Measurements from ENCODE around the gene GUCY2D. TPM values are rescaled to one million over a fixed set of nuclear protein-coding genes. Genes with fewer than 3 reads are reported as not detected.
A peak's percentile ranks its signal among the peaks of the same experiment; 100 is the strongest.
"Not testable (repeated sequence)": the region's sequence is repeated elsewhere in the genome, so short reads cannot be mapped to it uniquely, and the experiment has no call there.

The GUCY2D gene
- polyA plus RNA-seq = 0.18 TPM

- H3K27me3 Mint-ChIP-seq = peaks cover 18% of the 10 kb centered on the region
- peak within 1 kb of the TSS; percentile 46 to 94 (median 72) for H3K4me3 Mint-ChIP-seq
- peaks cover 4% of the 10 kb centered on the region for H3K36me3 Mint-ChIP-seq
- peaks cover 9% of the 10 kb centered on the region in 3 donors for H3K4me1 Mint-ChIP-seq
- H3K9me3 Mint-ChIP-seq = peaks cover 0 to 2% (median 0%) of the 10 kb centered on the region in 3 donors
- H3K27ac Mint-ChIP-seq = no peak within 1 kb of the TSS
Observed at GRCh38 chr17:8001976-8002720, at the start of gene GUCY2D. TSS of gene GUCY2D (plus strand) at chr17:8002615. CDS start at chr17:8003048, 433 bp downstream.

- H3K27ac Mint-ChIP-seq, H3K9me3 Mint-ChIP-seq, H3K4me3 Mint-ChIP-seq, H3K27me3 Mint-ChIP-seq, H3K36me3 Mint-ChIP-seq: not testable (repeated sequence)
- H3K4me1 Mint-ChIP-seq = peaks cover 6 to 11% (median 6%) of the 10 kb centered on the region in 3 donors
Observed at GRCh38 chr17:7953266-7953665, 49.1 kb upstream of the GUCY2D start.

- H3K4me1 Mint-ChIP-seq = peaks cover 6 to 7% (median 6%) of the 10 kb centered on the region in 3 donors
- H3K27me3 Mint-ChIP-seq = no peaks in the 10 kb centered on the region
- H3K27ac Mint-ChIP-seq = no peak overlapping the region
- H3K9me3 Mint-ChIP-seq = no peaks in the 10 kb centered on the region
- H3K36me3 Mint-ChIP-seq = no peaks in the 10 kb centered on the region
- no peak overlapping the region for H3K4me3 Mint-ChIP-seq
Observed at GRCh38 chr17:7955414-7956227, 46.8 kb upstream of the GUCY2D start.

- Mint-ChIP-seq H3K4me1 (peaks cover 2 to 4% (median 3%) of the 10 kb centered on the region in 3 donors), H3K27ac (no peak overlapping the region), H3K36me3 (no peaks in the 10 kb centered on the region), H3K27me3 (peaks cover 2% of the 10 kb centered on the region), H3K4me3 (no peak overlapping the region), H3K9me3 (no peaks in the 10 kb centered on the region)
Observed at GRCh38 chr17:7956228-7956965, 46.0 kb upstream of the GUCY2D start.

- H3K4me1 Mint-ChIP-seq = no peaks in the 10 kb centered on the region
- H3K27ac Mint-ChIP-seq = no peak overlapping the region
- H3K27me3 Mint-ChIP-seq = peaks cover 9% of the 10 kb centered on the region
- H3K36me3 Mint-ChIP-seq = no peaks in the 10 kb centered on the region
- H3K4me3 Mint-ChIP-seq = no peak overlapping the region
- no peaks in the 10 kb centered on the region for H3K9me3 Mint-ChIP-seq
Observed at GRCh38 chr17:7959503-7960253, 42.7 kb upstream of the GUCY2D start.

- no peak overlapping the region for H3K27ac Mint-ChIP-seq
- H3K9me3 Mint-ChIP-seq = no peaks in the 10 kb centered on the region
- no peak overlapping the region for H3K4me3 Mint-ChIP-seq
Observed at GRCh38 chr17:7961421-7961820, 41.0 kb upstream of the GUCY2D start.

GRCh38 chr17:7967751-7968150 is 34.7 kb upstream of the GUCY2D start:
- Mint-ChIP-seq H3K4me3 (no peak overlapping the region), H3K27me3 (peaks cover 2% of the 10 kb centered on the region), H3K4me1 (no peaks in the 10 kb centered on the region), H3K36me3 (peaks cover 3% of the 10 kb centered on the region), H3K9me3 (no peaks in the 10 kb centered on the region), H3K27ac (no peak overlapping the region)

More at GRCh38 chr17:7961421-7961820, 41.0 kb upstream of the GUCY2D start:
- no peaks in the 10 kb centered on the region for H3K4me1 Mint-ChIP-seq
- no peaks in the 10 kb centered on the region for H3K36me3 Mint-ChIP-seq
- peaks cover 9% of the 10 kb centered on the region for H3K27me3 Mint-ChIP-seq

- peaks cover 3% of the 10 kb centered on the region for H3K27me3 Mint-ChIP-seq
- no peak overlapping the region for H3K4me3 Mint-ChIP-seq
- H3K27ac Mint-ChIP-seq = no peak overlapping the region
- no peaks in the 10 kb centered on the region for H3K4me1 Mint-ChIP-seq
- peaks cover under 1 to 3% (median 2%) of the 10 kb centered on the region in 3 donors for H3K9me3 Mint-ChIP-seq
- H3K36me3 Mint-ChIP-seq = peaks cover 3% of the 10 kb centered on the region
Observed at GRCh38 chr17:7969433-7969832, 33.0 kb upstream of the GUCY2D start.

- peaks cover 7% of the 10 kb centered on the region for H3K27me3 Mint-ChIP-seq
- no peak overlapping the region for H3K4me3 Mint-ChIP-seq
- peaks cover 3% of the 10 kb centered on the region for H3K36me3 Mint-ChIP-seq
- H3K9me3 Mint-ChIP-seq = peaks cover 5 to 15% (median 10%) of the 10 kb centered on the region in 3 donors
- no peak overlapping the region for H3K27ac Mint-ChIP-seq
- no peaks in the 10 kb centered on the region for H3K4me1 Mint-ChIP-seq
Observed at GRCh38 chr17:7971651-7972050, 30.8 kb upstream of the GUCY2D start.

- Mint-ChIP-seq H3K9me3 (peaks cover 5 to 15% (median 14%) of the 10 kb centered on the region in 3 donors), H3K4me3 (no peak overlapping the region), H3K27ac (no peak overlapping the region)
Observed at GRCh38 chr17:7972131-7972785, 30.2 kb upstream of the GUCY2D start.

GRCh38 chr17:7974638-7975131 is 27.7 kb upstream of the GUCY2D start:
- Mint-ChIP-seq H3K27ac (no peak overlapping the region), H3K9me3 (peaks cover 9 to 18% (median 15%) of the 10 kb centered on the region in 3 donors), H3K4me1 (peaks cover 0 to 2% (median 0%) of the 10 kb centered on the region in 3 donors), H3K4me3 (no peak overlapping the region), H3K27me3 (peaks cover 12% of the 10 kb centered on the region), H3K36me3 (peaks cover 4% of the 10 kb centered on the region)

More at GRCh38 chr17:7972131-7972785, 30.2 kb upstream of the GUCY2D start:
- Mint-ChIP-seq H3K27me3 (peaks cover 11% of the 10 kb centered on the region), H3K36me3 (peaks cover 5% of the 10 kb centered on the region), H3K4me1 (no peaks in the 10 kb centered on the region)

- peaks cover 9 to 18% (median 15%) of the 10 kb centered on the region in 3 donors for H3K9me3 Mint-ChIP-seq
- H3K36me3 Mint-ChIP-seq = peaks cover 4% of the 10 kb centered on the region
- peaks cover 0 to 2% (median 1%) of the 10 kb centered on the region in 3 donors for H3K4me1 Mint-ChIP-seq
- H3K27me3 Mint-ChIP-seq = peaks cover 10% of the 10 kb centered on the region
- peak overlapping the region in 1 of 4 donors; percentile 39 for H3K4me3 Mint-ChIP-seq
- H3K27ac Mint-ChIP-seq = no peak overlapping the region
Observed at GRCh38 chr17:7977039-7977438, 25.4 kb upstream of the GUCY2D start.

- Mint-ChIP-seq H3K36me3 (peaks cover 4% of the 10 kb centered on the region), H3K27me3 (peaks cover 12% of the 10 kb centered on the region), H3K27ac (no peak overlapping the region)
Observed at GRCh38 chr17:7977805-7978204, 24.6 kb upstream of the GUCY2D start.

More at GRCh38 chr17:7977805-7978204, 24.6 kb upstream of the GUCY2D start:
- Mint-ChIP-seq H3K4me3 (no peak overlapping the region), H3K9me3 (peaks cover 9 to 18% (median 15%) of the 10 kb centered on the region in 3 donors), H3K4me1 (peaks cover 0 to 2% (median 1%) of the 10 kb centered on the region in 3 donors)

Data from IgD-negative memory B cell (primary cell).